WTC11 (cell line): Measurements from ENCODE around the gene SELPLG. TPM values are rescaled to one million over a fixed set of nuclear protein-coding genes. Genes with fewer than 3 reads are reported as not detected.

Source experiments
- ATAC-seq: fragments of 200-7000 bp; cut with Tn5 transposase; 2 replicates; pipeline ENCODE4 v1.10.0; 2021; ENCODE audit warnings: mild to moderate bottlenecking, moderate library complexity
- CTCF ChIA-PET: fragments of 300-600 bp; sonication (Branson Sonifier 250); formaldehyde crosslinking; loops from one replicate; lab custom pipeline; 2021; ENCODE audit warnings: antibody characterized with exemption; lab: Charles Lee
- POLR2A ChIA-PET: fragments of 350-600 bp; sonication (Branson Sonifier 250); formaldehyde crosslinking; loops from one replicate; lab custom pipeline; 2021; ENCODE audit warnings: antibody characterized with exemption; lab: Charles Lee
- DNase-seq: peaks from one replicate; pipeline ENCODE4 v3.0.0; 2021; ENCODE audit warnings: low spot score
- H3K27ac Mint-ChIP-seq: 2 replicates; pipeline ENCODE4 v1.8.0; 2021; ENCODE audit warnings: mixed read lengths
- H3K27me3 Mint-ChIP-seq: 2 replicates; pipeline ENCODE4 v1.8.0; 2021; ENCODE audit warnings: low read depth, mild to moderate bottlenecking, moderate library complexity, mixed read lengths
- H3K36me3 Mint-ChIP-seq: 2 replicates; pipeline ENCODE4 v1.8.0; 2021; ENCODE audit warnings: mixed read lengths
- H3K4me1 Mint-ChIP-seq: 2 replicates; pipeline ENCODE4 v1.8.0; 2022; ENCODE audit warnings: mixed read lengths
- H3K4me3 Mint-ChIP-seq: 2 replicates; pipeline ENCODE4 v1.8.0; 2021; ENCODE audit warnings: mild to moderate bottlenecking, moderate library complexity, mixed read lengths
- H3K9me3 Mint-ChIP-seq: 2 replicates; pipeline ENCODE4 v1.8.0; 2021; ENCODE audit warnings: mixed read lengths
- ESRRA ChIP-seq: sonication (generic); formaldehyde crosslinking; IDR thresholded peaks from 2 replicates; pipeline ENCODE4 v1.8.1; 2022; ENCODE audit warnings: mild to moderate bottlenecking, missing genetic modification reagents, borderline replicate concordance
- ETV6 ChIP-seq: sonication (generic); formaldehyde crosslinking; IDR thresholded peaks from 2 replicates; pipeline ENCODE4 v1.8.1; 2022; ENCODE audit warnings: mild to moderate bottlenecking, missing genetic modification reagents
- FOXJ3 ChIP-seq: sonication (generic); formaldehyde crosslinking; IDR thresholded peaks from 2 replicates; pipeline ENCODE4 v1.9.0; 2021; ENCODE audit warnings: missing genetic modification reagents, mild to moderate bottlenecking, borderline replicate concordance
- HMGA2 ChIP-seq: fragments of 250-450 bp; sonication (Bioruptor Pico); IDR thresholded peaks from 2 replicates; pipeline ENCODE4 v1.4.0; 2021; ENCODE audit warnings: mild to moderate bottlenecking, moderate library complexity
- IRF2 ChIP-seq: sonication (generic); formaldehyde crosslinking; IDR thresholded peaks from 2 replicates; pipeline ENCODE4 v1.8.0; 2022; ENCODE audit warnings: low read depth, missing genetic modification reagents, borderline replicate concordance
- MAX ChIP-seq: sonication (generic); formaldehyde crosslinking; IDR thresholded peaks from 2 replicates; pipeline ENCODE4 v1.8.0; 2022; ENCODE audit warnings: mild to moderate bottlenecking, missing genetic modification reagents
- RELA ChIP-seq: sonication (generic); formaldehyde crosslinking; IDR thresholded peaks from 2 replicates; pipeline ENCODE4 v1.8.1; 2022; ENCODE audit warnings: missing genetic modification reagents, mild to moderate bottlenecking, borderline replicate concordance
- SMAD3 ChIP-seq: sonication (generic); formaldehyde crosslinking; IDR thresholded peaks from 2 replicates; pipeline ENCODE4 v1.8.0; 2022; ENCODE audit warnings: missing genetic modification reagents, mild to moderate bottlenecking, borderline replicate concordance
- ZBTB21 ChIP-seq: sonication (generic); formaldehyde crosslinking; IDR thresholded peaks from 2 replicates; pipeline ENCODE4 v1.8.1; 2023; ENCODE audit warnings: mild to moderate bottlenecking, missing genetic modification reagents, borderline replicate concordance
- ZBTB43 ChIP-seq: sonication (generic); formaldehyde crosslinking; IDR thresholded peaks from 2 replicates; pipeline ENCODE4 v1.8.1; 2023; ENCODE audit warnings: mild to moderate bottlenecking, missing genetic modification reagents
- ZMAT4 ChIP-seq: fragments of 250-450 bp; sonication (Bioruptor Pico); IDR thresholded peaks from 2 replicates; pipeline ENCODE4 v1.9.0; 2021; ENCODE audit warnings: mild to moderate bottlenecking
- ZNF138 ChIP-seq: sonication (generic); formaldehyde crosslinking; conservative IDR thresholded peaks from 2 replicates; pipeline ENCODE4 v1.8.1; 2022; ENCODE audit warnings: mild to moderate bottlenecking, moderate library complexity, missing genetic modification reagents
- ZNF263 ChIP-seq: sonication (generic); formaldehyde crosslinking; IDR thresholded peaks from 2 replicates; pipeline ENCODE4 v1.8.1; 2022; ENCODE audit warnings: low read depth, mild to moderate bottlenecking, moderate library complexity, missing genetic modification reagents
- ZNF416 ChIP-seq: fragments of 250-450 bp; sonication (Bioruptor Pico); IDR thresholded peaks from 2 replicates; pipeline ENCODE4 v1.9.0; 2021; ENCODE audit warnings: mild to moderate bottlenecking, inconsistent platforms
- total RNA-seq: library from RNA; stranded (reverse); gene quantifications from 3 replicates; pipeline ENCODE4 v1.2.3, GENCODE V29; 2021
- TF ChIP-seq, protein P1 (sequence below): sonication (generic); formaldehyde crosslinking; IDR thresholded peaks from 2 replicates; pipeline ENCODE4 v1.8.0; 2023; ENCODE audit warnings: mild to moderate bottlenecking, missing genetic modification reagents
- TF ChIP-seq, protein P2 (sequence below): sonication (generic); formaldehyde crosslinking; conservative IDR thresholded peaks from 2 replicates; pipeline ENCODE4 v1.8.1; 2022; ENCODE audit warnings: mild to moderate bottlenecking, missing genetic modification reagents
- TF ChIP-seq, protein P3 (sequence below): sonication (generic); formaldehyde crosslinking; conservative IDR thresholded peaks from 2 replicates; pipeline ENCODE4 v1.8.1; 2023; ENCODE audit warnings: mild to moderate bottlenecking, low read depth, missing genetic modification reagents, moderate library complexity

The SELPLG gene
- total RNA-seq, 1 experiment from 2014 or later = 0.46 TPM

GRCh38 chr12:108645686-108646599 is 12.2 kb upstream of the SELPLG start (continued):
- TF ChIP-seq, protein P1, sequence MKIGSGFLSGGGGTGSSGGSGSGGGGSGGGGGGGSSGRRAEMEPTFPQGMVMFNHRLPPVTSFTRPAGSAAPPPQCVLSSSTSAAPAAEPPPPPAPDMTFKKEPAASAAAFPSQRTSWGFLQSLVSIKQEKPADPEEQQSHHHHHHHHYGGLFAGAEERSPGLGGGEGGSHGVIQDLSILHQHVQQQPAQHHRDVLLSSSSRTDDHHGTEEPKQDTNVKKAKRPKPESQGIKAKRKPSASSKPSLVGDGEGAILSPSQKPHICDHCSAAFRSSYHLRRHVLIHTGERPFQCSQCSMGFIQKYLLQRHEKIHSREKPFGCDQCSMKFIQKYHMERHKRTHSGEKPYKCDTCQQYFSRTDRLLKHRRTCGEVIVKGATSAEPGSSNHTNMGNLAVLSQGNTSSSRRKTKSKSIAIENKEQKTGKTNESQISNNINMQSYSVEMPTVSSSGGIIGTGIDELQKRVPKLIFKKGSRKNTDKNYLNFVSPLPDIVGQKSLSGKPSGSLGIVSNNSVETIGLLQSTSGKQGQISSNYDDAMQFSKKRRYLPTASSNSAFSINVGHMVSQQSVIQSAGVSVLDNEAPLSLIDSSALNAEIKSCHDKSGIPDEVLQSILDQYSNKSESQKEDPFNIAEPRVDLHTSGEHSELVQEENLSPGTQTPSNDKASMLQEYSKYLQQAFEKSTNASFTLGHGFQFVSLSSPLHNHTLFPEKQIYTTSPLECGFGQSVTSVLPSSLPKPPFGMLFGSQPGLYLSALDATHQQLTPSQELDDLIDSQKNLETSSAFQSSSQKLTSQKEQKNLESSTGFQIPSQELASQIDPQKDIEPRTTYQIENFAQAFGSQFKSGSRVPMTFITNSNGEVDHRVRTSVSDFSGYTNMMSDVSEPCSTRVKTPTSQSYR (CRISPR knock-in tag) = no peak
- TF ChIP-seq IRF2 (CRISPR knock-in tag) (no peak), ZBTB21 (no peak), ETV6 (CRISPR knock-in tag) (no peak), ZNF416 (CRISPR knock-in tag) (no peak)
- TF ChIP-seq, all 79 proteins: peak for 0

DNA sequence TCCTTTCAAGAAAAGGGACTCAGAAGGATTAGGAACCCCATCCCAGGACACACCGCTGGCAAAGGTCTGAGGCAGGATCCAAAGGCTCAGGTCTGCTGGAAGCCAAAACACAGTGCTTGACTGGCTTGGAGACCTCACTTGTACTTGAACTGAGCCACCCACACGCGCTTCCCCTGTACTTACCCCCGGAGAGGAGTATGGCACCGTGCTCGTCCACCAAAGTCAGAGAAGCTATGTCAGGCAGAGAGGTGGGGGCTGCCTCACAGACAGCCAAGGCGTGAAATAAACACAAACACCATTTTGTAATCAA is 11.1 kb upstream of the SELPLG start:
- no peaks in the 10 kb centered on the region for H3K9me3 Mint-ChIP-seq
- POLR2A ChIA-PET = no interaction called here
- H3K4me1 Mint-ChIP-seq = peaks cover 14% of the 10 kb centered on the region; the same call in 1 of the 2 replicates
- no peak for DNase-seq
- H3K27ac Mint-ChIP-seq = peak overlapping the region; percentile 33; the same call in 1 of the 2 replicates
- H3K36me3 Mint-ChIP-seq = peaks cover 39% of the 10 kb centered on the region
- no peak for TF ChIP-seq ZBTB21
- TF ChIP-seq, all 79 proteins: peak for 0
- CTCF ChIA-PET = no interaction called here
- Mint-ChIP-seq H3K27me3 (no peaks in the 10 kb centered on the region), H3K4me3 (no peak overlapping the region)
- no peak for ATAC-seq

GRCh38 chr12:108643941-108644810 is 10.5 kb upstream of the SELPLG start:
- Mint-ChIP-seq H3K4me1 (peaks cover 18% of the 10 kb centered on the region), H3K9me3 (no peaks in the 10 kb centered on the region), H3K27ac (peak overlapping the region; percentile 66; the same call in 1 of the 2 replicates), H3K4me3 (no peak overlapping the region), H3K27me3 (no peaks in the 10 kb centered on the region), H3K36me3 (peaks cover 33% of the 10 kb centered on the region)
- POLR2A ChIA-PET = no interaction called here
- no peak for DNase-seq
- TF ChIP-seq ZMAT4 (CRISPR knock-in tag) (no peak), RELA (CRISPR knock-in tag) (no peak), ZNF263 (CRISPR knock-in tag) (no peak), ZBTB43 (no peak)
- TF ChIP-seq, protein P2, sequence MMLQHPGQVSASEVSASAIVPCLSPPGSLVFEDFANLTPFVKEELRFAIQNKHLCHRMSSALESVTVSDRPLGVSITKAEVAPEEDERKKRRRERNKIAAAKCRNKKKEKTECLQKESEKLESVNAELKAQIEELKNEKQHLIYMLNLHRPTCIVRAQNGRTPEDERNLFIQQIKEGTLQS = no peak
- ATAC-seq = no peak
- CTCF ChIA-PET = no interaction called here

GRCh38 chr12:108642899-108643654 is 9.4 kb upstream of the SELPLG start:
- Mint-ChIP-seq H3K27ac (no peak overlapping the region), H3K36me3 (peaks cover 25% of the 10 kb centered on the region), H3K9me3 (no peaks in the 10 kb centered on the region), H3K4me1 (peaks cover 29% of the 10 kb centered on the region), H3K27me3 (no peaks in the 10 kb centered on the region), H3K4me3 (no peak overlapping the region)
- POLR2A ChIA-PET = no interaction called here
- DNase-seq = no peak
- no peak for ATAC-seq
- CTCF ChIA-PET = no interaction called here
- TF ChIP-seq ZNF138 (CRISPR knock-in tag) = no peak
- TF ChIP-seq ESRRA = no peak
- no peak for TF ChIP-seq HMGA2
- TF ChIP-seq MAX (CRISPR knock-in tag) = no peak
- no peak for TF ChIP-seq SMAD3
- TF ChIP-seq, protein P3, sequence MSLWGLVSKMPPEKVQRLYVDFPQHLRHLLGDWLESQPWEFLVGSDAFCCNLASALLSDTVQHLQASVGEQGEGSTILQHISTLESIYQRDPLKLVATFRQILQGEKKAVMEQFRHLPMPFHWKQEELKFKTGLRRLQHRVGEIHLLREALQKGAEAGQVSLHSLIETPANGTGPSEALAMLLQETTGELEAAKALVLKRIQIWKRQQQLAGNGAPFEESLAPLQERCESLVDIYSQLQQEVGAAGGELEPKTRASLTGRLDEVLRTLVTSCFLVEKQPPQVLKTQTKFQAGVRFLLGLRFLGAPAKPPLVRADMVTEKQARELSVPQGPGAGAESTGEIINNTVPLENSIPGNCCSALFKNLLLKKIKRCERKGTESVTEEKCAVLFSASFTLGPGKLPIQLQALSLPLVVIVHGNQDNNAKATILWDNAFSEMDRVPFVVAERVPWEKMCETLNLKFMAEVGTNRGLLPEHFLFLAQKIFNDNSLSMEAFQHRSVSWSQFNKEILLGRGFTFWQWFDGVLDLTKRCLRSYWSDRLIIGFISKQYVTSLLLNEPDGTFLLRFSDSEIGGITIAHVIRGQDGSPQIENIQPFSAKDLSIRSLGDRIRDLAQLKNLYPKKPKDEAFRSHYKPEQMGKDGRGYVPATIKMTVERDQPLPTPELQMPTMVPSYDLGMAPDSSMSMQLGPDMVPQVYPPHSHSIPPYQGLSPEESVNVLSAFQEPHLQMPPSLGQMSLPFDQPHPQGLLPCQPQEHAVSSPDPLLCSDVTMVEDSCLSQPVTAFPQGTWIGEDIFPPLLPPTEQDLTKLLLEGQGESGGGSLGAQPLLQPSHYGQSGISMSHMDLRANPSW (CRISPR knock-in tag) = no peak
- TF ChIP-seq FOXJ3 (CRISPR knock-in tag) = no peak
- TF ChIP-seq ZBTB21 = no peak
